GM21423 (cell line): ENCODE results near the gene LMO1.

Source experiments
- ATAC-seq: cut with Tn5 transposase; IDR thresholded peaks from one replicate; pipeline ENCODE4 v1.9.1; 2021; ENCODE audit warnings: mild to moderate bottlenecking, moderate library complexity; ENCODE audit not compliant: unreplicated experiment

LMO1 gene

DNA sequence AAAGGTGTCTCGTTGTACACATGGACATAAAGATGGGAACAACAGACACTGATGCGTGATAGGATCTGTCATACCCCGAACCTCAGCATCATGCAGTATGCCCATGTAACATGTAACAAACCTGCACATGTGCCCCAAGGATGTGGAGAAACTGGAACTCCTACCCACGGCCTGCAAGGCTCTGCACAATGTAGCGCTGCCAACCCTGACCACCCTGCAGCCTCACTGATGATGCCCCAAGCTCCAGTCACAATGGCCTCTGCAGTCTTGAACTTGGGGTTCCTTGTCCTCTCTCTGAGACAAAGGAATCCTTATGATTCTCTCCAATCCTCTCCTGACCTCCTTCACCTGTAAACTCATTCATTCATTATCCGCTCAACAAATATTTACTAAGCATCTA is 14.2 kb downstream of the LMO1 start:
- no peak for ATAC-seq

DNA sequence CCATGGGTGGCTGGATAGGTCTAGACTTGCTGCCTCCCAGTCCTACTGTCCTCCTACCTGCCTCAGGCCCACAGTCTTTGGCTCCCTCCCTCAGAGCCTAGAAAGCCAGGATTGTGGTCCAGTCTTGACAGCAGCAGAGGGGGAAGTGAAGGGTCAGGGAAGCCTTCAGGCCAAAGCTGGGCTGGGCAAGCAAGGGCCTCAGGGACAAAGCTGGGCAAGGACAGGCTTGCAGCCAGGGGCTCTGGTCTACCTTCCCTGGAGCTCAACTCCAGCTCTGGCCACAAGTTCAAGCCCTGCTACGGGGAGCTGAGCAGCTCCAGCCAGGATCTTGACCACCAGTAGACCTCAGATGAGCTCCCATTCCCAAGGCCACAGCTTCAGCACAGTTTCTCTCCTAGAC is 14.9 kb downstream of the LMO1 start:
- ATAC-seq: no peak

GRCh38 chr11:8247312-8247711 is 16.4 kb downstream of the LMO1 start:
- ATAC-seq: no peak

GRCh38 chr11:8243458-8243857 is 20.2 kb downstream of the LMO1 start:
- ATAC-seq: no peak

- ATAC-seq: no peak
Observed at GRCh38 chr11:8242499-8243280, 21.0 kb downstream of the LMO1 start.

DNA sequence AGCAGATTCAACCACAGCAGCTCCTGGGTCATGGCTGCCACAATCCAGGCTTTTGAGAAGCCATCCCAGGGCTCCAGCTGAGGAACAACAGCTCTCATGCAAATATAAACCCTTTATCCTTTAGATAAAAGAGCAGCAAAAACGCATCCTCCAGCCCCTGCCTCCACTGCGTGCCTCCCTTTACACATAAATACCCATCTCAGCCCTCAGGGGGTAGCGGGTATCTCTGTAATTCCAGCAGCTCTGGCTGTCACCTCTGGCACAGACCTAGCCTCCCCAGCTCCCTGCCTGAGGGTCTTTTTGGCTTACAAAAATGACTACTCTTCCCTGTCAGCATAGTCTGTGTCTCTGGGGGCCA is 21.6 kb downstream of the LMO1 start:
- no peak for ATAC-seq

DNA sequence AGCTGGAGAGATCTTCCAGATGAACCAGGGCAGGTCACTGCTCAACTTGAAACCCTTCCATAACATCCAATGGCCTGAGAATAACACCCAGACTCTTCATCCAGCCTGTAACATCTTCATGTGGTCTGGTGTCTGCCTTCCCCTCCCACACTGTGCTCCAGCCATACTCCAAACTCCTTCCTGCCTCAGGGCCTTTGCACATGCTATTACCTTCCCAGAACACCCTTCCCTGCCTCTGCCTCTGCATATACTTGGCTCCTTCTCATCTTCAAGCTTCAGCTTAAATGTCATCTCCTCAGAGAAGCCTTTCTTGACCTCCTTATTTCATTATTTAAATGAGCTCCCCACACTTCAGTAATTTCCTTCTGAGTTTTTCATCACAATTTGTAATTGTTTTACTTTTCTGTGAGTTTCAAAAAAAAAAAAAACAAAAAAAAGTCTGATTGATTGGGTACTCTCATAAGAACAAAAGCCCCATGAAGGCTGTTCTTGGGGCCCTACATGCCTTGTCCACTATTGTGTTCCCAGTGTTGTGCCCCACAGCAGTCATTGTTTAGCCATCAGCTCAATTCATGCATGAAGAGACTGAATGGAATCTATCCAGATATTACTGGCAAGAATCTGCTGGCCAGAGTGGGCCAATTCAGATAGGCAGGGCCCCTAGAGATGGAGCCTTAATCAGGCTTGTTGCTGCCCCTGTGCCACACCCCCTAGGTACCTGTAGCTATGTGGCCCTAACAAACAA is 22.1 kb downstream of the LMO1 start:
- ATAC-seq: no peak

- ATAC-seq: no peak
Observed at GRCh38 chr11:8239536-8240228, 24.0 kb downstream of the LMO1 start.

DNA sequence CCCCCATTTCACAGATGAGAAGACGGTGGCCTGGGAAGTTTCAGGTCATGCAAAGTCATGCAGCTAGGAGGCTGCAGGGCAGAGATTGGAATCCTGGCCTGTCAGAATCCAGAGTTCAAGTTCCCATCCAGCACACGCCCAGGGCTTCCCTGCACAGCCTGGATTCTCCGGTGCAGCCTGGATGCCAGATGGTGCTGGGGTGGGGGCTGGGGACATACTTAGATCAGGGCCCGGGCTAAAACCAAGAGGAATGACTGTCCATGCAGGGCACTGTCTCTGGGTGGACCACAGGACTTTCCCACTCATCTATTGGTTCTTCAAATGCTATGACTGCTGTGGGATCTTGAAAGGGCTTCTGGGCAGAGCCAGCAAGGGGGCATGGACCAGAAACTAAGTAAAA is 24.6 kb downstream of the LMO1 start:
- no peak for ATAC-seq

DNA sequence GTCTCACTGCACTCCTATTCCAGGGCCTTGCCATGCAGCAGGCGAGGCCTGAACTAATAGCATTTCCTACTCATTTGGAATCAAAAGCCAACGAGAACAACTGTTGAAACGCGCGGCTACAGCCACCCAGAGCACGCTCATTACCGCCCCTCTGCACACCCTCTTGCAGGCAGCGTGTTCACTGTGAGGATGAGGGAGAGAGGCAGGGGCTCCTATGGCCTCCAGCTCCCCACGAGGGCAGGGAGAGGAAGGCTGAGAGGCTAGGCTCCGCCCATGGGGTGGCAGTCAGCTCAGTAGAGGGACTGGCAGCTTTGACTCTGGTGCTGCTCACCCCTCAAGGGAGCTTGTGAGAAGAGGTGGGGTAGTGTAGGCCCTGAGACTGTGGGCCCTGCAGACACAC is 26.2 kb downstream of the LMO1 start:
- ATAC-seq: no peak

- no peak for ATAC-seq
Observed at GRCh38 chr11:8235925-8236324, 27.8 kb downstream of the LMO1 start.

DNA sequence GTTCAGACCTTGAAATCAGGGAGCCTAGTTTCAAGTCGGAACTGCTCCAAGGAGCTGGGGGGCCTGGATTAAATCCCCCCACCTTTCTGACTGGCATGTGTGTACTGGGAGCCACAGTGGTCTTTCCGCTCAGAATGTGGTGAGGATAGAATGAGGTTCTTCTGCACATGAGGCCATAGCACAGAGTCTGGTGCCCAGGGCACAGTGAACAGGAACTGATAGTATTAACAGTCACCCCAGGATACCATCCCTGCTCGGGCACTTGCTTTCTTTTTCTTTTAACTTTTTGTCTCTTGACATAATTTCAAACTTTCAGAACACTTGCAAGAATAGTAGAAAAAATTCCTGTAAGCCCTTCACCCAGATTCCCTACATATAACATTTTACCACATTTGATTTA is 28.8 kb downstream of the LMO1 start:
- no peak for ATAC-seq

- no peak for ATAC-seq
Observed at GRCh38 chr11:8234425-8234821, 29.3 kb downstream of the LMO1 start.

- ATAC-seq: no peak
Observed at GRCh38 chr11:8233691-8234424, 29.8 kb downstream of the LMO1 start.

DNA sequence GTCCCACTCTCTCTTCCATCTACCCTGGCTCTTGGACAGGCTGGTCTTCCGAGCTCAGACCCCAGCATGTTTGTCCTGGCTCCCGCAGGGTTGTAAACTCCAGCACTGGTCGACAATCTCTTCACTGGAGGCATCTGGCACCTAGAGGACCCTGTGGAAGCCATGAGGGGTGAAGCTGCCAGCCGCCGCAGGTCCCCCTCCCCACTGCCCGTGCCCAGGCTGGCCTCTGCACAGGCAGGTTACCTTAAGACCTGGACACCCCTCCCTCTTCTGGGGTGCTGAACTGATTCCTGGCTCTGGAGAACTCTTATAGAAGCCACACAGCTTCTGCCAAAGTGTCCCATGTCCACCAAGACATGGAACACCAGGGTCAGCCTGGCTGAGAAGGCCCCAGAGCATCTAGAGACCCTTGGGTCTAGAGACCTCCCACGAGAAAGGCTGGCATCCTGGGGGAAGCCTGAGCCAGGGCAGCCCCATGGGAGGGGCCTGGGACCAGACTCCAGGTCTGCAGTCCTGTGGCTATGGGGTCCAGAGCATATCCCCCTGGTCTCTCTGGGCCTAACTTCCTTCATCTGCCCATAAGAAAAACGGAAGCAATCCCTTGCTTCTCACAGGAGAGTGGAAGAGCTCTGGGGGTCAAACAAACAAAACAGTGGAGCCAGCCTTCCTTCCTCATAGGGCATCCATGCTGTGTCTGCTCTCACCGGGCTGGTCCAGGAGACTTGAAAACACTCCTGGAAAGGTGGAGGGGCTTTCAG is 30.6 kb downstream of the LMO1 start:
- ATAC-seq: no peak

- no peak for ATAC-seq
Observed at GRCh38 chr11:8232414-8232813, 31.3 kb downstream of the LMO1 start.

- no peak for ATAC-seq
Observed at GRCh38 chr11:8231979-8232378, 31.7 kb downstream of the LMO1 start.

DNA sequence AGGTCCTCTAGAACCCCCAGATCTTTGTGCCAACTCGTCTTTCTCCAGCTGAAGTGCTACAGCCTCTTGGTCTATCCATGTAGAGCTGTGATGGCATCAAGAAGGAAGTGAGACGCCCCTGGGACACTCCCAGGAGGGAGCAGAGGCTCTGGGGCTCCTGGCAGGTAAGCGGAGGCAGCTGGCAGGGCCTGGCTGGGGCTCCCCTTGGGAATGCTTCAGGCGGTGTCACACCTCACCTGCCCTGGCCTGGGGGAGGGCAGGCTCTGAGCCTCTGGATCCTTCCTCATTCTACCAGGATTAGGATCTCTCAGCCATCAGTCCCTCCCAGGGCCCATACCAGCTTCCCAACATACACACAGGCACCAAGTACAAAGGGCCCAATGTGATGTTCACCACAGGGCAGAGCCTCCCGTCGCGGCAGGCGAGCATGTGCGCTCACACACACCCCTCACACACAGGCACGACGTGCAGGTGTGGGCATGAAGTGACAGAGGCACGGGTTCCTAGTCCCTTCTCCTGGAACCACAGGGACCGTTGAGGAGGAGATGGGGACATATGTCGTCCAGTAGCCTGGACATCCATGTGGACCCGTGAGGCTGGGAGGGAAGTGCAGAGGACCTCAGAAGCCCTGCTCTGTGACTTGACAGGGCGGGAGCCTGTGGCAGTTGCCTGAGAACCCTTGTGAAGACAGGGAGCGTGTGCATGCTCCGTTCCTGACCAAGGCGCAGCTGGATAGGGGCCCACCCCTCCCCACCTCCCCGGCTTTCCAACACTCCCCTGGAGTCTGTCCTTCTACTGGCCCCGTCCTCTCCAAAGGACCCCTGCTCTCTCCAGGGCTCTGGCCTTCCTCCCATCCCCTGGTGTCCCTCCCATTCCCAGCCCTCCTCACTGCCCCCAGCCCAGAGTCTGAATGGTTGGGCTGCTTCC is 32.5 kb downstream of the LMO1 start:
- ATAC-seq: no peak

DNA sequence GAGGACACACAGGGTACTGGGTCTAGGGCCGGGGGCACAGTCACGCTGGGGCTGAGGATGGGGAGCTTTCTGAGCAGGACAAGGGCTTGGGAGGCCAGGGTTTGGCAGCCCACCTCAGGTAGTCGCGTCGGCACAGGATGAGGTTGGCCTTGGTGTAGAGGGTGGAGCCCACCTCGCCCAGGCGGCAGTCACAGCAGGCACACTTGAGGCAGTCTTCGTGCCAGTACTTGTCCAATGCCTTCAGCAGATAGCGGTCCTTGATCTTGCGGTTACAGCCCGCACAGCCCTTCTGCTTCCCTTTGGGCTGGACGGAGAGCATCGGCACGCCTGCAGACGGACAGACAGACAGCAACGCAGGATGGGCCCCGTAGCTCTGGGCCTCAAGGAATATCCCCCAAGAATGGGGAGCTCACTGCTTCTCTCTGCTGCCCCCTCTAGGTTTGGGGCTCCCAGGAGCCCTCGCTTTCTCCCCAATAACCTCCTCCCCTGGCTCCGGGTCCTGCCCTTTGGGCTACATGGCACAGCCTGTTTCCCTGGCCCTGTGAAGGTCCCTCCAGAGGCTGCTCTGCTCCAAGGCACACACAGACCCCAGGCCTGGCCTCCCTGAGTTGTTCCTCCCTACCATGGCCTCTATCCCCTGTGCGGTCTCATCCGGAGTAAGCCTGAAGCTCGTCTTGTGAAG is 33.4 kb downstream of the LMO1 start:
- no peak for ATAC-seq
